Activated CD8-positive, alpha-beta memory T cell treated with anti-CD3 and anti-CD28 coated beads for 48 hours (primary cell): ENCODE results near the gene FAM117B.
"Not testable (repeated sequence)": the region's sequence is repeated elsewhere in the genome, so short reads cannot be mapped to it uniquely, and the experiment has no call there.

ENCODE experiments used
- DNase-seq, 3 experiments: peaks; one replicate each; pipeline ENCODE4 v3.0.0-alpha.2; 2020; ENCODE audit warnings: low read depth in 2 of 3, low spot score in 2 of 3

The FAM117B gene

GRCh38 chr2:202757339-202757738 lies 122.6 kb downstream of the FAM117B start:
- DNase-seq = no peak

GRCh38 chr2:202758128-202758527 lies 123.4 kb downstream of the FAM117B start:
- DNase-seq = no peak

- no peak for DNase-seq
Observed at GRCh38 chr2:202758604-202759003, 123.8 kb downstream of the FAM117B start.

GRCh38 chr2:202760848-202761247 lies 126.1 kb downstream of the FAM117B start:
- no peak for DNase-seq

GRCh38 chr2:202762556-202762955 lies 127.8 kb downstream of the FAM117B start:
- DNase-seq = no peak

GRCh38 chr2:202763916-202764315 lies 129.1 kb downstream of the FAM117B start:
- DNase-seq = no peak

- no peak for DNase-seq
Observed at GRCh38 chr2:202764991-202765390, 130.2 kb downstream of the FAM117B start.

- no peak for DNase-seq
Observed at GRCh38 chr2:202765436-202765835, 130.7 kb downstream of the FAM117B start.

GRCh38 chr2:202768273-202768672 lies 133.5 kb downstream of the FAM117B start:
- DNase-seq = no peak

- DNase-seq = no peak
Observed at GRCh38 chr2:202769201-202769600, 134.4 kb downstream of the FAM117B start.

GRCh38 chr2:202771336-202771735 lies 136.6 kb downstream of the FAM117B start:
- no peak for DNase-seq

- DNase-seq = no peak
Observed at GRCh38 chr2:202771741-202772460, 137.1 kb downstream of the FAM117B start.

GRCh38 chr2:202773301-202773973 lies 138.7 kb downstream of the FAM117B start:
- DNase-seq = no peak

- no peak for DNase-seq
Observed at GRCh38 chr2:202774104-202774503, 139.3 kb downstream of the FAM117B start.

GRCh38 chr2:202778217-202778616 lies 143.4 kb downstream of the FAM117B start:
- no peak for DNase-seq

GRCh38 chr2:202780514-202781021 lies 145.8 kb downstream of the FAM117B start:
- DNase-seq = no peak

GRCh38 chr2:202782940-202783558 lies 148.3 kb downstream of the FAM117B start:
- DNase-seq = no peak

GRCh38 chr2:202786842-202787241 lies 152.1 kb downstream of the FAM117B start:
- DNase-seq = no peak

- no peak for DNase-seq
Observed at GRCh38 chr2:202790676-202791075, 155.9 kb downstream of the FAM117B start.

GRCh38 chr2:202797944-202798343 lies 163.2 kb downstream of the FAM117B start:
- no peak for DNase-seq

GRCh38 chr2:202805911-202806310 lies 171.1 kb downstream of the FAM117B start:
- DNase-seq = not testable (repeated sequence)
